Heart right ventricle (tissue), 16 donors: ENCODE results near the gene BTBD10. TPM values are rescaled to one million over a fixed set of nuclear protein-coding genes. Genes with fewer than 3 reads are reported as not detected.

Experiments
- ATAC-seq, 8 donors: fragments of 200-7000 bp; cut with Tn5 transposase; one replicate each; pipeline ENCODE4 v1.9.1; 2020; ENCODE audit warnings: mild to moderate bottlenecking in 8 of 8, moderate library complexity in 8 of 8, moderate number of reproducible peaks in 1 of 8
- DNase-seq, 2 donors: peaks; one replicate each; pipeline ENCODE4 v3.0.0-alpha.2; 2020
- H3K27ac ChIP-seq, 10 donors: fragments of 200-600 bp; sonication (generic) in 2 of 10; one replicate each; pipeline versions ENCODE4 v1.5.0 to v1.8.0; 2020 to 2022; ENCODE audit warnings: mild to moderate bottlenecking in 3 of 10
- H3K27me3 ChIP-seq, 7 donors: fragments of 200-600 bp; one replicate each; pipeline ENCODE4 v1.8.0; 2021 to 2022; ENCODE audit warnings: mild to moderate bottlenecking in 2 of 7
- H3K36me3 ChIP-seq, 9 donors: fragments of 200-600 bp; sonication (generic) in 1 of 9; one replicate each; pipeline versions ENCODE4 v1.5.0 to v1.8.0; 2020 to 2022; ENCODE audit warnings: mild to moderate bottlenecking in 2 of 9
- H3K4me1 ChIP-seq, 9 donors: fragments of 200-600 bp; sonication (generic) in 1 of 9; one replicate each; pipeline versions ENCODE4 v1.5.0 to v1.8.0; 2020 to 2022; ENCODE audit warnings: mild to moderate bottlenecking in 4 of 9
- H3K4me3 ChIP-seq, 10 donors: fragments of 200-600 bp; sonication (generic) in 2 of 10; one replicate each; pipeline versions ENCODE4 v1.5.0 to v1.8.0; 2020 to 2022; ENCODE audit warnings: mild to moderate bottlenecking in 7 of 10, moderate library complexity in 2 of 10
- H3K9me3 ChIP-seq, 11 donors: fragments of 200-600 bp in 10 of 11; sonication (generic) in 2 of 11; one replicate each; pipeline versions ENCODE4 v1.5.0 to v1.8.0; 2013 to 2022; ENCODE audit warnings: mild to moderate bottlenecking in 2 of 11, control low read depth in 1 of 11, moderate library complexity in 1 of 11
- WGBS, 2 donors: extraction: QIAGEN DNeasy Blood & Tissue Kit; methylation state at CpG; one replicate each; pipeline ENCODE4 v1.1.7; 2013; ENCODE audit warnings: inconsistent platforms in 1 of 2; 5-methylcytosine and 5-hydroxymethylcytosine counted together
- intact Hi-C, 10 donors: fragments of 100-400 bp; cut with DNase I; formaldehyde crosslinking; loops; one replicate each; pipeline versions ENCODE4 v1.11.1 to v1.14.2; 2022
- polyA plus RNA-seq, 2 donors: library from polyadenylated mRNA; stranded (reverse); fragments of 200-250 nt; gene quantifications; one replicate each; pipeline ENCODE4 v1.2.3, GENCODE V29; 2013
- total RNA-seq, 10 donors: library from RNA; stranded (reverse); fragmentation: NEBNext Ultra II Directional in 3 of 10; extraction: Animal tissue kit (Norgen Biotek cat#: 25700) in 3 of 10; gene quantifications; one replicate each; pipeline versions ENCODE4 v1.2.1 to v1.2.4, GENCODE V29; 2021 to 2023
- TF ChIP-seq, protein P1 (sequence below), 9 donors: fragments of 200-600 bp; sonication (generic) in 2 of 9; IDR thresholded peaks; one replicate each; pipeline versions ENCODE4 v1.5.0 to v1.8.0; 2021 to 2022; ENCODE audit warnings: antibody characterized with exemption in 9 of 9, mild to moderate bottlenecking in 5 of 9, moderate library complexity in 1 of 9
- donor health status: Arrhythmogenic right ventricular cardiomyopathy.
- donor health status: ischemic (EF 13 %, LVEDD 7.1; RV severe dilation, severe dysfunction).
- donor health status: healthy with polysubstance abuse.
- donor health status: DM: no; HTN: yes; CAD: no.
- donor health status: DM: no; HTN: no; CAD: no.
- donor health status: ischemic (EF 25% LVEDD 6.9; RV normal size, moderate dysfunction).
- donor health status: ischemic (EF 25% LVEDD 5.7; RV mildly dilated, moderate dysfunction).
- donor health status: healthy.
- donor health status: DM: yes; HTN: yes; CAD: no.
- donor health status: Ischemic cardiomyopathy.
- donor health status: ischemic (EF 35%, LVEDD 5.7; RV mildly dilated, moderate dysfunction).
- donor health status: nonischemic (EF 11% LVEDD 7.7; RV severe dilation, severe dysfunction).
- donor health status: DM: yes; HTN: yes; CAD: no.
- donor health status: PGD.
- donor health status: ischemic (EF 29% LVEDD 5.4; RV normal size, mild dysfunction).
- donor health status: nonischemic (EF 23%, LVEDD 6.1; RV moderate dilation, normal function).

Gene BTBD10
- total and polyA plus RNA-seq, 12 donors, result 6.8 to 36.5 (median 23.2) TPM

DNA sequence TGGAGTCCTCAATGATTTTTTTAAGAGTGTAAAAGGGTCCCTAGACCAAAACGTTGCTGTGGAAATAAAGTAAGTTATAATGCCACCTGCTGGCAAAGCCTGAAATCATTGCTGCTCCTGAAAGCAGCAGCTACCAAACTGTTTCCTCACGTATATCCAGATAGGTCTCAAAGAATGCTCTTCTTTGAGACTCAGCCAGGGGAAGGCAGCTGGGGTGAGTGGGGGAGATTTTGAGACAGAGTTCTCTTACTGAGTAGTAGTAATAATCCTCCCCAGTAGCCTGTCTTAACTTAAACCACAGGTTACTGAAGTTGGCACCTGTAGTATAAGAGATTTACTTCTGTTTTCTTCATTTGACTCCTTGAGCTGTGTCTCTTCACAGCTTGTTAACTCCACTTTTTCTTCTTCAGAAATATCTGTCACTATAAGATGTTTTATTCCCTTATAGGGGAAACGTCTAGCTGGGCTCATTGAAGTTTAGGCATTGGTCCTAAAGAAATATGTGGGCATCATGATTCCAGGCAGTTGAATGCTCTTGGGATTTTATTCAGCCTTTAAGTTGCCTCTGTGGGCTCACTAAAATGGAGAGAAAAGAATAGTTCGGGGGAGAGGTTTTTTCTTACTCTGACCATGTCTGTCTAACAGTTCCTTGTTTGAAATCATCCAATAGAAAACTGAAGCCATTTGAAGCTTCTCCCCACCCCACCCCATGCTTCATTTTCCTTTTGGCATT is 77.9 kb downstream of the BTBD10 start:
- intact Hi-C loops, result loop anchor here in 3 of 10 donors (5.0 to 10.0 kb wide), 2 partner anchors 37 to 80 kb away; partner anchors contain the start of gene BTBD10 (in 3 of the 3)
- Histone ChIP-seq H3K36me3 (peaks cover 0 to 100% (median 37%) of the 10 kb centered on the region in 9 donors), H3K4me1 (peaks cover 0 to 11% (median 0%) of the 10 kb centered on the region in 9 donors), H3K9me3 (no peaks in the 10 kb centered on the region), H3K27me3 (no peaks in the 10 kb centered on the region), H3K4me3 (no peak overlapping the region), H3K27ac (no peak overlapping the region)
- WGBS, 2 donors, result 27 to 39% methylated on average over 4 of the region's 4 CpGs
- ATAC-seq, result peak in 1 of 8 donors; percentile 44
- peak in 1 of 2 donors; percentile 12 for DNase-seq
- TF ChIP-seq, protein P1, sequence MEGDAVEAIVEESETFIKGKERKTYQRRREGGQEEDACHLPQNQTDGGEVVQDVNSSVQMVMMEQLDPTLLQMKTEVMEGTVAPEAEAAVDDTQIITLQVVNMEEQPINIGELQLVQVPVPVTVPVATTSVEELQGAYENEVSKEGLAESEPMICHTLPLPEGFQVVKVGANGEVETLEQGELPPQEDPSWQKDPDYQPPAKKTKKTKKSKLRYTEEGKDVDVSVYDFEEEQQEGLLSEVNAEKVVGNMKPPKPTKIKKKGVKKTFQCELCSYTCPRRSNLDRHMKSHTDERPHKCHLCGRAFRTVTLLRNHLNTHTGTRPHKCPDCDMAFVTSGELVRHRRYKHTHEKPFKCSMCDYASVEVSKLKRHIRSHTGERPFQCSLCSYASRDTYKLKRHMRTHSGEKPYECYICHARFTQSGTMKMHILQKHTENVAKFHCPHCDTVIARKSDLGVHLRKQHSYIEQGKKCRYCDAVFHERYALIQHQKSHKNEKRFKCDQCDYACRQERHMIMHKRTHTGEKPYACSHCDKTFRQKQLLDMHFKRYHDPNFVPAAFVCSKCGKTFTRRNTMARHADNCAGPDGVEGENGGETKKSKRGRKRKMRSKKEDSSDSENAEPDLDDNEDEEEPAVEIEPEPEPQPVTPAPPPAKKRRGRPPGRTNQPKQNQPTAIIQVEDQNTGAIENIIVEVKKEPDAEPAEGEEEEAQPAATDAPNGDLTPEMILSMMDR (IDR thresholded peaks at IDR 0.05), result peak in 8 of 9 donors; percentile 34 to 79 (median 64)

DNA sequence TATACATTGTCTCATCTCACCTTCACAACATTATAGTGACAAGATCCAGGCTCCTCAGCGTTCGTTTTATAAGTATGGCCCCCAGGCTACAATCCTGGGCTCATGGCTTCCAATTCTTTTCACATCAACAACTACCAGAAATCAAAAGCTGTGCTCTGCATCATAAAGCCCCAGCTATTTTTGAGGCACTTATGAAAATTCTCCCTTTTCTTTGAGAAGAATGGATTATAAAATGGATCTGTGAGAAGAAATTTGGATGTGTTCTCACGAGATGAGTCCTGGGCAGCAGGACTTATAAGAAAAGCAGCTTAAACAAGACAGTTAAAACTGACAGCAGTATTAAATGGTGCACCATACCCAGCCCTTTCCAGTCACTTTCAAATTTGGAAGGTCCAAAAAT is 80.3 kb downstream of the BTBD10 start:
- no peaks in the 10 kb centered on the region for H3K27me3 ChIP-seq
- intact Hi-C loops, result loop anchor here in 3 of 10 donors (10.0 kb wide), 1 partner anchor 82 kb away; the partner anchor contains the start of gene BTBD10 (in 3 of the 3)
- ATAC-seq (no peak), DNase-seq (no peak)
- TF ChIP-seq, protein P1 (IDR thresholded peaks at IDR 0.05), result no peak
- peaks cover 0 to 11% (median 0%) of the 10 kb centered on the region in 9 donors for H3K4me1 ChIP-seq
- 91 to 92% methylated on average over 3 of the region's 3 CpGs for WGBS, 2 donors
- no peak overlapping the region for H3K4me3 ChIP-seq
- H3K27ac ChIP-seq, result no peak overlapping the region
- H3K9me3 ChIP-seq, result no peaks in the 10 kb centered on the region
- peaks cover 0 to 100% (median 33%) of the 10 kb centered on the region in 9 donors for H3K36me3 ChIP-seq

DNA sequence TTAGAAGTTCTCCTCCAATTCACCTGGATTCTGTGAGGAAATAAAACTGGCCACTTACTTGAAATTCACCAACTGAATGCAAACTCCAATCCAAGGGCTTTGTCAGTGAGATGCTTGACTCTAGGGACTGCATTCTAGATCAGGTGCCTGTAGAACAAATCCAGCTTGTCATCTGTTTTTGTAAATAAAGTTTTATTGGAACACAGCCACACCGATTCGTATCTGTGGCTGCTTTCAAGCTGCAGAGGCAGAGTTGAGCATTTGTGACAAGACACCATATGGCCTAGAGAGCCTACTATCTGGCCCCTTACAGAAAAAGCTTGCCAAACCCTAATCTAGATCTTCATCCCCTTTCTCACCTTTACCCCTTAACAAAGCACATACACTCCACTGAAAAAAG is 82.3 kb downstream of the BTBD10 start:
- Histone ChIP-seq H3K4me1 (peaks cover 0 to 9% (median 0%) of the 10 kb centered on the region in 9 donors), H3K4me3 (no peak overlapping the region), H3K27ac (no peak overlapping the region), H3K27me3 (no peaks in the 10 kb centered on the region), H3K9me3 (no peaks in the 10 kb centered on the region), H3K36me3 (peaks cover 0 to 100% (median 28%) of the 10 kb centered on the region in 9 donors)
- TF ChIP-seq, protein P1 (IDR thresholded peaks at IDR 0.05), result no peak
- no peak for DNase-seq
- intact Hi-C loops, result loop anchor here in 3 of 10 donors (10.0 kb wide), 1 partner anchor 84 kb away; the partner anchor contains the start of gene BTBD10 (in 3 of the 3)
- WGBS, 2 donors, result 97 to 98% methylated on average over 2 of the region's 2 CpGs
- ATAC-seq, result no peak

DNA sequence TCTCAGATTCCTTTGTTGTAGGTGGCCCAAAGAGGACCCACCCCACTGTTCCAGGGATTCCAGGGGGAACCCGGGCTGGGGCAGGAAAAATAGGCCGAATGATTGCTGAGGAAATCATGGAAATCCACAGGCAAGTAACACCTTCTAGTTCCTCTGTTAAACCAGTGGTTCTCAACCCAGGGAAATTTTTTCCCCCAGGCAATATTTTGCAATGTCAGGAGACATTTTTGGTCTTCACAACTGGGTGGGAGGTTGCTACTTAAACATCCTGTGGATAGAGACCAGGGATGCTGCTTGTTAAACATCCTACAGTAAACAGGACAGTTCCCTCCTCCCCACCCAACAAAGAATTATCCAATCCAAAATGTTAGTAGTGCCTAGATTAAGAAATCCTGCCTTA is 84.7 kb downstream of the BTBD10 start:
- TF ChIP-seq, protein P1 (IDR thresholded peaks at IDR 0.05), result no peak
- Histone ChIP-seq H3K4me3 (no peak overlapping the region), H3K9me3 (no peaks in the 10 kb centered on the region), H3K36me3 (peaks cover 0 to 100% (median 42%) of the 10 kb centered on the region in 9 donors), H3K27ac (no peak overlapping the region), H3K4me1 (no peaks in the 10 kb centered on the region), H3K27me3 (no peaks in the 10 kb centered on the region)
- 91 to 92% methylated on average over 2 of the region's 2 CpGs for WGBS, 2 donors
- no peak for DNase-seq
- intact Hi-C loops, result no loop called here
- ATAC-seq, result no peak
